Ectodermal cell (in vitro differentiated cells): ENCODE data around the gene GATB.
"Not testable (repeated sequence)": the region's sequence is repeated elsewhere in the genome, so short reads cannot be mapped to it uniquely, and the experiment has no call there.

Source experiments
- H3K27ac ChIP-seq: 2 replicates; pipeline ENCODE4 v1.7.0; 2013; ENCODE audit warnings: mild to moderate bottlenecking, low read depth, low read length; ENCODE audit not compliant: insufficient read depth, poor library complexity, severe bottlenecking
- H3K27me3 ChIP-seq: 2 replicates; pipeline ENCODE4 v1.7.0; 2013; ENCODE audit warnings: mild to moderate bottlenecking, low read length; ENCODE audit not compliant: insufficient read depth, control insufficient read depth, poor library complexity, severe bottlenecking
- H3K36me3 ChIP-seq: one replicate; pipeline ENCODE4 v1.7.0; 2013; ENCODE audit warnings: low read length; ENCODE audit not compliant: control insufficient read depth, insufficient read depth
- H3K4me1 ChIP-seq: one replicate; pipeline ENCODE4 v1.7.0; 2013; ENCODE audit warnings: low read length; ENCODE audit not compliant: control insufficient read depth, insufficient read depth
- H3K4me3 ChIP-seq: 2 replicates; pipeline ENCODE4 v1.7.0; 2013; ENCODE audit warnings: low read depth, low read length, control low read depth; ENCODE audit not compliant: insufficient read depth
- H3K9me3 ChIP-seq: 2 replicates; pipeline ENCODE4 v1.7.0; 2013; ENCODE audit warnings: mild to moderate bottlenecking, low read length, moderate library complexity; ENCODE audit not compliant: control insufficient read depth
- WGBS, 2 experiments: methylation state at CpG; one replicate each; pipeline ENCODE4 v1.1.7; 2013; ENCODE audit warnings: missing lambda C conversion rate in 2 of 2; 5-methylcytosine and 5-hydroxymethylcytosine counted together

Gene GATB

DNA sequence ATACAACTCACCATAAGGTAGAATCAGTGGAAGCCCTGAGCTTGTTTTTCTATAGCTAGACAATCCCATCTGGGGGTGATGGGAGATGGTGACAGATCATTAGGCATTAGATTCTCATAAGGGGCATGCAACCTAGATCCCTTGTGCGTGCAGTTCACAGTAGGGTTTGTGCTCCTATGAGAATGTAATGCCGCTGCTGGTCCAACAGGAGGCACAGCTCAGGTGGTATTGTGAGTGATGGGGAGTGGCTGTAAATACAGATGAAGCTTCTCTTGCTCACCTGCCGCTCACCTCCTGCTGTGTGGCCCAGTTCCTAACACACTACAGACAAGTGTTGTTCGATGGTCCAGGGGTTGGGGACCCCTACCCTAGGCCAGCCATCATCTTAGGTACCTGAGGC, 5.9 kb upstream of the GATB start:
- H3K4me1 ChIP-seq = no peaks in the 10 kb centered on the region
- H3K4me3 ChIP-seq = no peak overlapping the region

DNA sequence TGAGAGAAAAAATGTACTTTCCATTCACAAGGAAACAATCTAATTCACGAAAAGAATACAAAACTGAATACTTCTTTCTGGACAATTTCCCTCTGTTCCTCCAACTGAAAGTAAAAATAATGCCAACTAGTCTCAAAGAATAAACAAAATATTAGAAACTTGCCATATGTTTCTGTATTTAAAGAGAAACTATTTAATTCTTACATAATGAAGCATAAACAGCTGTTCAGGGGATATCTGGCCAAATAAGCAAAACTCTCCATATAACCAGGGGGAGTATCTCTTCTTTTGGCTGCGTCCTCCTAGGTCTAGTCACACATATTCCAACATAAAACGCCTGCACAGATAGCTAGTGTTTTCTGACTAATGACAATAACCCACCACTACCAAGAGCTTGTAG, 805 bp downstream of the GATB start:
- Histone ChIP-seq H3K4me3 (peak overlapping the region; percentile 97), H3K27me3 (no peaks in the 10 kb centered on the region), H3K27ac (no peak overlapping the region), H3K9me3 (no peaks in the 10 kb centered on the region), H3K4me1 (no peaks in the 10 kb centered on the region), H3K36me3 (no peaks in the 10 kb centered on the region)
- 43 to 55% methylated on average over 3 of the region's 3 CpGs for WGBS, 2 experiments

More for the DNA sequence above, 5.9 kb upstream of the GATB start:
- Histone ChIP-seq H3K36me3 (no peaks in the 10 kb centered on the region), H3K9me3 (no peaks in the 10 kb centered on the region), H3K27ac (no peak overlapping the region), H3K27me3 (no peaks in the 10 kb centered on the region)
- 92 to 94% methylated on average over 4 of the region's 4 CpGs for WGBS, 2 experiments

DNA sequence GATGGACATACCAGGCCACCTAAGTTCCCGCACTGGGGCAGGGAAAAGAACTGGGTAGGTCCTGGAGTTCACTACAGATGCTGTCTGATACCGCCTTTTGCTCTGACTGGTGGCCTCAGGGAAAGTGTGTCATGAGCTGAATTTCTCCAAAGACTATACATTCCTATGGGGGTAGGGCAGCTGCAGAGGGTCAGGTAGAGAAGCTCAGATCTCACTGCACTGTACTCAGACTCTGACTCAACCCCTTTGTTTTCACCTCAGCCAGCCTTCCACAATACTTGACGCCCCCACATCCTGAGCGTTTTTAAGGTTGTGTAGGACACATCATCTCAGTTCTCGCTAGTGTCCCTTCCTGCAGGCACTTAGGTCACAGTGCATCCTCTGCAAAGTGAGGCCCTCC, 7.8 kb downstream of the GATB start:
- H3K4me3 ChIP-seq = no peak overlapping the region
- WGBS, 2 experiments = 91 to 92% methylated on average over 5 of the region's 5 CpGs
- H3K27me3 ChIP-seq = no peaks in the 10 kb centered on the region
- no peaks in the 10 kb centered on the region for H3K36me3 ChIP-seq
- H3K9me3 ChIP-seq = no peaks in the 10 kb centered on the region
- H3K27ac ChIP-seq = no peak overlapping the region
- no peaks in the 10 kb centered on the region for H3K4me1 ChIP-seq

DNA sequence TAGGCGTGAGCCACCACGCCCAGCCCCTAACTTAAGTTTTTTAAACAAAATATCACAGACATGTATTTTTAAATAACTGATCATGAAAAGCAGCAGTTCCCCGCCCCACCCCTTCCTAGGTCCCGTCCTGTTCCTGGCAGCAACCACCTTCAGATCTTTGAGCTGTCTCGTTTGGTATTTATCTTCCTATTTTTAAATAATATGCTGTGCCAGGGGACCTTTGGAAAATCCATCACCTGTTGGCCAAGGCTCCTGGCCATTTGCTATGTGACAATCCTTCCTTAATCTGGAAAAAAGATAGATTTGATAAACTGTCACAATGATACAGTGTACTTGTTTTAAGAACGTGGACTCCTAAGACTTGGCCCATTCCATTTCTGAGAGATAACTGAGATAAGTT, 10.7 kb downstream of the GATB start:
- Histone ChIP-seq H3K27me3 (no peaks in the 10 kb centered on the region), H3K36me3 (no peaks in the 10 kb centered on the region)
- 91 to 94% methylated on average over 5 to 6 of the region's 6 CpGs for whole genome bisulfite sequencing, 2 experiments

DNA sequence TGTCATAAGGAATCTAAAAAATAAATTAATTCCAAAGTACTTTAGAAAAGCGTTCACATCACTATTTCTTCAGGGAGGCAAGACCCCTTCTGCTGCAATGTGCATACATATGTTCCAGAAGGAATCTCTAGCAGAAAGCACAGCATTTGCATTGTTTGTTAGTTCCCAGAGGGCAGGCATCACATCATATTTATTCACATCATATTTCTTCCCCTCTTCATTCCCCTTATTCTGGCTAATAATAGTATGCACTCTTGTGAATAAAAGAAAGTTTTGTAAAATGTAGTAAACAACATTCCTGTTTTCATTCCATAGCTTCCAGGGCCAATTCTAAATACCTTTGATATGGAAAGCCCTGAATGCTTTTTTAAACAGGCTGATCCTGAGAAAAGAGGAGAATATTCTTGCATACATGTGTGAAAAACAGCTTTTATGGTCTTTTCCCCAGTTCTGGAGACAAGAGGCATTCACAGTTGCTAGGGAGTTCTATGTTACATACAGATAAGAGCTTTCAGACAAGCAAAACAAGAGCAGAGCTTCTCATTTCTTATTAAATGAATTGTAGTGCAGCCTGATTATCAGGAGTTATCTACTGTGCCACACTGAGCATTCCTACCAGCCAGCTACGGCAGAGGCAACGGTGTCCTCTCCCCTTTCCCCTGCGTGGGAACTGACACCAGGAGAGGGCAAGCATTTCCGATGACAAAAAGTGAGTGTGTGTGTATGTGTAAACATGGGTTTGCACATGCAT, 15.2 kb downstream of the GATB start:
- H3K27ac ChIP-seq = no peak overlapping the region
- H3K4me3 ChIP-seq = no peak overlapping the region
- no peaks in the 10 kb centered on the region for H3K4me1 ChIP-seq
- H3K27me3 ChIP-seq = no peaks in the 10 kb centered on the region
- no peaks in the 10 kb centered on the region for H3K9me3 ChIP-seq
- no peaks in the 10 kb centered on the region for H3K36me3 ChIP-seq
- 76 to 77% methylated on average over 3 of the region's 5 CpGs for WGBS, 2 experiments

More for the DNA sequence above, 10.7 kb downstream of the GATB start:
- Histone ChIP-seq H3K27ac (no peak overlapping the region), H3K9me3 (no peaks in the 10 kb centered on the region), H3K4me3 (no peak overlapping the region), H3K4me1 (no peaks in the 10 kb centered on the region)

DNA sequence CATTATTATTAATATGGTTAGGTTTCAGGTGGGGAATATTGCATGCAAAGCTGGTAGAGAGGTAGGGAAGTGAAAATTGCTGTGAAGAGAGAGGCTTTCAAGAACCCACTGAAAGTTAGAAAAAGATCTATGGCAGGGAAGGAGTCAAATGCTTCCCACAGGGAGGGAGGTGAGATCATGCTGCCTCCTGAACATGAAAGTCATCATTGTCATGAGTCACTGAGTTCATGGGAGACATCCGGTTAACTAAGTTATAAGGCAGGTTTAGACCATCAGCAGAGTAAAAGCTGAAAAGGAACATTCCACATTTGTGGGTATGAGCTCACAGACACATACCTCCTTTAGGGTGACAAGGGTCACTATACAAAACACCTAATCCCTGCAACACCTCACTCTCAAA, 16.2 kb downstream of the GATB start:
- Histone ChIP-seq H3K36me3 (no peaks in the 10 kb centered on the region), H3K27ac (no peak overlapping the region), H3K9me3 (no peaks in the 10 kb centered on the region), H3K27me3 (no peaks in the 10 kb centered on the region), H3K4me3 (no peak overlapping the region), H3K4me1 (no peaks in the 10 kb centered on the region)
- WGBS, 2 experiments = 48 to 56% methylated on average over 1 of the region's 1 CpG

DNA sequence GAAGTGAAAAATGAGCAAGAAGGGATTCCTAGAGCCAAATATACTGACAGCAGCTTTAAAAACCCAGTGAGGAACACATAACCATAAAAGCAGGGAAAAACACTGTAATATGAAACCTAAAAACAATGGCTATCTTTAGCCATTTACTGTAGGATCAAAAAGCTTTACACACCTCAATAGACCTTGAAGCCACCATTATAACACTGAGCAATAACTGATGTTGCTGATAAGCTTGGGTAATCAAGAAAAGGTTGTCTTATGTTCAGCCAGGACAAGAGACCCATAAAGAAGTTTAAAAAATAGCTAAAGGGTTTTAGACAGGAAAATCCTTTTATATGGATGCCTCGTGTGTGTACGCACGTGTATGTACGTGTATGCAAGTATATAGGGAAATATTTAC, 16.9 kb downstream of the GATB start:
- H3K36me3 ChIP-seq = no peaks in the 10 kb centered on the region
- 96 to 98% methylated on average over 4 of the region's 4 CpGs for WGBS, 2 experiments
- no peak overlapping the region for H3K27ac ChIP-seq
- no peaks in the 10 kb centered on the region for H3K4me1 ChIP-seq
- no peaks in the 10 kb centered on the region for H3K27me3 ChIP-seq
- H3K4me3 ChIP-seq = no peak overlapping the region
- no peaks in the 10 kb centered on the region for H3K9me3 ChIP-seq

DNA sequence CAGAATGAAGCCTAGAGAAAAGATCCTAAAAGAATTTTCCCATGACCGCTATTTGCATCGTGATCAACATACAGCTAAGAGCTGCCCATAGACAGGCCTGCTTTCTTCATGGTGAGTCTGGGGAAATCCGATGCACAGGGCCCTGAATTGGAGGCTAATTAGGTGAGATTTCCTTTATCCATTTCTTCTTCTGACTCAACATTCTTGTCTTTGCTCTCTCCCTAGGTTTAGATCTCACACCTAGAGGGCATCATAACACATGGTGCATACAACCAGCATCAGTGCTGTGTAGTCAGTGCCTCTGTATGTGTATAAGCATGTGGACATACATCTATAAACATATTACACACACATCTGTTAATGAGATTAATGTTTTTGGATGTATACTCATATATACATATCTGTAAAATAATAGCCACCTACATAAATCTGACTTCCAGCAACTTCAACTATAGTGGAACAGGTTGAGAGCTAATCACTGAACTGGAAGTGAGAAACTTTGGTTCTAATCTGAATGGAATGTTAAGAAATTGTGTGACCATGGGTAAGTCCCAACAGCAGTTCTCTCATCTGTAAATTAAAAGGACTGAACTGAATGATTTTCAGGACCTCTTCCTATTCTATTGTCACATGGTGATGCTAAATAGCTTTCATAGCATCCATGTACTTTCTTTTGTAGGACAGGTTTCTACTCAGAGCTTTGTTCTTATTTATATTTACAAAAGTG, 17.5 kb downstream of the GATB start:
- H3K27ac ChIP-seq = no peak overlapping the region
- WGBS, 2 experiments = 93% methylated on average over 3 of the region's 3 CpGs

DNA sequence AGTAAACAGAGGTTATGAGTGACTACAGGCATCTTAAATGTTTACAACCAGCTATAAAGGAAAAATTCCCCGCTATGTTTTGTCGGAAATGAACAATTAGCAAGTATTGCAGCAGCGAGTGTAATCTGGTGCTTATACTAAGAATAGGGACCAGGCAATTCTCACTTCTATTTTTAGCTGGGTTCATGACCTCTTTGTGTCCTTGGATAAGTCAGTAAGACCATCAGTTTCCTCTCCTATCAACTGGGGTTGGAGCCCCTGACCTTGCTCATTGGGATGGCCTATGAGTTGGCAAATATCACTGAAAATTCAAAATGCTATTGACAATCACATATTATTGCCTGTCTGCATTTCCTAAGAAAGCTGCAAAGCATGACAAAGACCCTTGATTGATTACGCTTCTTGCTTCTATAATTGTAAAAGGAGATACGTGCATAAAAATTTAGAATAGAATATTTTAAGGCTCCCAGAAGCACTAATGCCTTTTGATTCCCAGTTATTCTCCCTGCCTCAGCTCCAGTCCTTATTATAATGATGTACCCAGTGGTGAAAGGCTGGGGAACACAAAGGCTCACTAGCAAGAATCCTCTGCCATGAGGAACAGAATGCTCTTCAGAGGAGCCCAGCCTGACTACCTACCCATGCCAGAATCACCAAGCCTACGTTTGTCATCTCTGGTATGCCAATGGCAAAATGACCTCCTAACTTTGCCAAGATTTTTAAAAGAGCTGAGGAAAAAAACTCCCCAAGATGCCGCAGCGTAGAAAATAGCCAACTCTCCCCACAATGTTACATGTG, 21.9 kb downstream of the GATB start:
- Histone ChIP-seq H3K4me3 (no peak overlapping the region), H3K36me3 (no peaks in the 10 kb centered on the region), H3K9me3 (no peaks in the 10 kb centered on the region), H3K27me3 (no peaks in the 10 kb centered on the region), H3K27ac (no peak overlapping the region), H3K4me1 (no peaks in the 10 kb centered on the region)
- WGBS, 2 experiments = 92 to 97% methylated on average over 6 to 8 of the region's 8 CpGs

More for the DNA sequence above, 17.5 kb downstream of the GATB start:
- no peaks in the 10 kb centered on the region for H3K9me3 ChIP-seq
- no peaks in the 10 kb centered on the region for H3K36me3 ChIP-seq
- H3K27me3 ChIP-seq = no peaks in the 10 kb centered on the region
- no peaks in the 10 kb centered on the region for H3K4me1 ChIP-seq
- no peak overlapping the region for H3K4me3 ChIP-seq

DNA sequence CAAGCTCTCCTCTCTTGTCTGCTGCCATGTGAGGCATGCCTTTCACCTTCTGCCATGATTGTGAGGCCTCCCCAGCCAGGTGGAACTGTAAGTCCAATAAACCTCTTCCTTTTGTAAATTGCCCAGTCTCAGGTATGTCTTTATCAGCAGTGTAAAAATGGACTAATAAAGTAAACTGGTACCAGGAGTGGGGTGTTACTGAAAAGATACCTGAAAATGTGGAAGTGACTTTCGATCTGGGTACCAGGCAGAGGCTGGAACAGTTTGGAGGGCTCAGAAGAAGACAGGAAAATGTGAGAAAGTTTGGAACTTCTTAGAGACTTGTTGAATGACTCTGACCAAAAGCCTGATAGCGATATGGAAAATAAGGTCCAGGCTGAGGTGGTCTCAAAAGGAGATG, 24.0 kb downstream of the GATB start:
- not testable (repeated sequence) for H3K4me3 ChIP-seq, H3K27ac ChIP-seq, H3K36me3 ChIP-seq, H3K9me3 ChIP-seq, H3K27me3 ChIP-seq, H3K4me1 ChIP-seq
- WGBS, 2 experiments = 71 to 74% methylated on average over 2 of the region's 2 CpGs
